ENCODE data around the gene DCP1A.

DNA sequence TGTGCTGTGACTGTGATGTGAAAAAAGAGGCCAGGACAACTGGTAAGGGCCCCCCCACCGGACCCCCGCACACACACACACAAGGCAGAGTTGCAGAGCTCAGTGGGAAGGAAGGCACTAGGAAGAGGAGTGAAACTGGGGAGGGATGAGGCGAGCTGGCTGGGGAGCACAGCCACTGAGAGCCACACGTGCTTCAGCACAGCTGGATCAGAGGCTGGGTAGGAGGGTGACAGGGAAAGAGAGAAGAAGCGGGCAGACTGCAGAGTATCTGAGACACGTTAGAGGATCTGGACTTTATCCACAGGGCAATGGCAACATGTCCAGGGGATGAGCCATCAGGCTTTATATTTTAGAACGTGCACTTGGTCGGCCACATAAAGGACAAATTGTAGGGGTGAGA is 53.5 kb downstream of the DCP1A start:
- TF ChIP-seq POLR2AphosphoS5 (IDR thresholded peaks at IDR 0.05; ENCODE audit: insufficient read depth in 1 of 2, low read depth in 1 of 2) = no peak
- TF ChIP-seq CTCF (IDR thresholded peaks at IDR 0.05) = no peak
- TF ChIP-seq POLR2A (IDR thresholded peaks at IDR 0.05) = no peak
